GM12878 (cell line): ENCODE measurements around the gene GPR61. TPM values are rescaled to one million over a fixed set of nuclear protein-coding genes. Genes with fewer than 3 reads are reported as not detected.
A peak's percentile ranks its signal among the peaks of the same experiment; 100 is the strongest.

Experiments used
- ASH2L ChIP-seq: fragments of 300-600, 200-600 bp; sonication (generic); IDR thresholded peaks from 2 replicates; pipeline ENCODE4 v1.6.1; 2017; ENCODE audit warnings: low read depth, mild to moderate bottlenecking, borderline replicate concordance
- CEBPZ ChIP-seq: fragments of 150-350 bp; IDR thresholded peaks from 2 replicates; pipeline ENCODE4 v1.6.1; 2016; ENCODE audit warnings: low read depth, low read length
- CHD2 ChIP-seq: IDR thresholded peaks from 2 replicates; pipeline ENCODE4 v1.6.1; 2011; ENCODE audit warnings: low read depth, low read length, improper control_type of control experiment, borderline replicate concordance
- DPF2 ChIP-seq: fragments of 450-650 bp; IDR thresholded peaks from 2 replicates; pipeline ENCODE4 v1.6.1; 2017; ENCODE audit warnings: mild to moderate bottlenecking
- EP300 ChIP-seq, 2 experiments: fragments of 150-350 bp in 1 of 2; IDR thresholded peaks; 2 replicates each; pipeline ENCODE4 v1.6.1; 2011 to 2012; ENCODE audit warnings: low read depth in 2 of 2, low read length in 2 of 2, borderline replicate concordance in 1 of 2, improper control_type of control experiment in 1 of 2, inconsistent platforms in 1 of 2; ENCODE audit not compliant: control insufficient read depth in 1 of 2
- EZH2 ChIP-seq: IDR thresholded peaks from 2 replicates; pipeline ENCODE4 v1.6.1; 2012; ENCODE audit warnings: low read depth, mild to moderate bottlenecking, control low read depth, inconsistent platforms, low read length, borderline replicate concordance; ENCODE audit not compliant: control insufficient read depth
- FOXK2 ChIP-seq: fragments of 450-650 bp; IDR thresholded peaks from 2 replicates; pipeline ENCODE4 v1.6.1; 2017; ENCODE audit warnings: mild to moderate bottlenecking, moderate library complexity
- HCFC1 ChIP-seq: fragments of 150-350 bp; IDR thresholded peaks from 2 replicates; pipeline ENCODE4 v1.6.1; 2014; ENCODE audit warnings: low read length
- IKZF2 ChIP-seq, 2 experiments: fragments of 450-650 bp; IDR thresholded peaks; 2 replicates each; pipeline ENCODE4 v1.6.1; 2017; ENCODE audit warnings: mild to moderate bottlenecking in 2 of 2, moderate library complexity in 2 of 2
- IRF5 ChIP-seq: fragments of 450-650 bp; IDR thresholded peaks from 2 replicates; pipeline ENCODE4 v1.6.1; 2017; ENCODE audit warnings: borderline replicate concordance
- KAT2A ChIP-seq: conservative IDR thresholded peaks from 2 replicates; pipeline ENCODE4 v1.6.1; 2011; ENCODE audit warnings: low read depth, low read length; ENCODE audit not compliant: control insufficient read depth
- LARP7 ChIP-seq: fragments of 450-650 bp; IDR thresholded peaks from 2 replicates; pipeline ENCODE4 v1.6.1; 2017; ENCODE audit warnings: mild to moderate bottlenecking
- MEF2A ChIP-seq: IDR thresholded peaks from 2 replicates; pipeline ENCODE4 v1.6.1; 2011; ENCODE audit warnings: low read depth, mild to moderate bottlenecking, low read length, moderate library complexity; ENCODE audit not compliant: insufficient read depth
- MXI1 ChIP-seq: fragments of 150-350 bp; IDR thresholded peaks from 2 replicates; pipeline ENCODE4 v1.6.1; 2011; ENCODE audit warnings: low read depth, mild to moderate bottlenecking, inconsistent platforms, low read length, improper control_type of control experiment
- NFIC ChIP-seq: IDR thresholded peaks from 2 replicates; pipeline ENCODE4 v1.6.1; 2012; ENCODE audit warnings: low read depth, mild to moderate bottlenecking, inconsistent platforms, low read length, moderate library complexity
- NFYA ChIP-seq: IDR thresholded peaks from 2 replicates; pipeline ENCODE4 v1.6.1; 2011; ENCODE audit warnings: low read depth, mild to moderate bottlenecking, low read length, improper control_type of control experiment, borderline replicate concordance
- NKRF ChIP-seq: fragments of 450-650 bp; conservative IDR thresholded peaks from 2 replicates; pipeline ENCODE4 v1.6.1; 2017; ENCODE audit warnings: mild to moderate bottlenecking, moderate library complexity
- NR2C2 ChIP-seq: IDR thresholded peaks from 2 replicates; pipeline ENCODE4 v1.6.1; 2011; ENCODE audit warnings: borderline replicate concordance, low read depth; ENCODE audit not compliant: control insufficient read depth, insufficient read length
- SIX5 ChIP-seq: IDR thresholded peaks from 2 replicates; pipeline ENCODE4 v1.6.1; 2011; ENCODE audit warnings: mild to moderate bottlenecking, low read depth, low read length, moderate library complexity; ENCODE audit not compliant: severe bottlenecking
- SP1 ChIP-seq: IDR thresholded peaks from one replicate; pipeline ENCODE4 v1.6.1; 2011; ENCODE audit warnings: low read depth, low read length
- SPI1 ChIP-seq: IDR thresholded peaks from 2 replicates; pipeline ENCODE4 v1.6.1; 2011; ENCODE audit warnings: low read depth, mild to moderate bottlenecking, low read length, moderate library complexity, borderline replicate concordance; ENCODE audit not compliant: insufficient read depth
- SREBF1 ChIP-seq: IDR thresholded peaks from 2 replicates; pipeline ENCODE4 v1.6.1; 2012; ENCODE audit warnings: mild to moderate bottlenecking, low read length
- TARDBP ChIP-seq: IDR thresholded peaks from 2 replicates; pipeline ENCODE4 v1.6.1; 2016; ENCODE audit warnings: borderline replicate concordance
- WRNIP1 ChIP-seq: IDR thresholded peaks from 2 replicates; pipeline ENCODE4 v1.6.1; 2011; ENCODE audit warnings: low read depth, low read length, improper control_type of control experiment, borderline replicate concordance
- YBX1 ChIP-seq: fragments of 450-650 bp; IDR thresholded peaks from 2 replicates; pipeline ENCODE4 v1.6.1; 2016; ENCODE audit warnings: antibody characterized with exemption
- ZNF207 ChIP-seq: fragments of 450-650 bp; IDR thresholded peaks from 2 replicates; pipeline ENCODE4 v1.6.1; 2014; ENCODE audit warnings: antibody characterized with exemption, mild to moderate bottlenecking, borderline replicate concordance
- polyA plus RNA-seq, 11 experiments: library from polyadenylated mRNA; depleted of rRNA in 4 of 11; unstranded in 6 of 11; stranded (reverse) in 5 of 11; fragments of >200 nt; fragmentation: Nextera tagmentation in 4 of 11; fragmentation: Illumina TruSeq in 1 of 11; extraction: Ambion mirVana in 4 of 11; extraction: Trizol in 1 of 11; gene quantifications; 1 replicate in 1 of 11; 2 replicates in 10 of 11; pipeline versions ENCODE4 v1.2.1 to v1.2.3, GENCODE V29; 2011 to 2016; ENCODE audit warnings: inconsistent platforms in 2 of 11, missing spikeins in 2 of 11, low read depth in 1 of 11
- total RNA-seq, 4 experiments: library from RNA; depleted of rRNA in 3 of 4; stranded (reverse); fragments of >200 nt in 3 of 4; fragmentation: Illumina TruSeq in 1 of 4; extraction: Trizol in 1 of 4; gene quantifications; 2 replicates each; pipeline versions ENCODE4 v1.2.1 to v1.2.3, GENCODE V29; 2013 to 2021

Gene GPR61
- total and polyA plus RNA-seq, 10 of the 15 experiments (the other 5 are each of a cell fraction or from before 2014, with no cell fraction given): 0.19 to 1.1 (median 0.35) TPM; not detected in 2

- TF ChIP-seq IRF5: no peak
- no peak for TF ChIP-seq MEF2A
- TF ChIP-seq EP300 (IDR thresholded peaks at IDR 0.05; ENCODE audit: borderline replicate concordance in 1 of 2, control insufficient read depth in 1 of 2, low read depth in 2 of 2, low read length in 2 of 2): peak in 1 of 2 experiments; percentile 60; a peak in 1 of 4 replicates
- TF ChIP-seq LARP7: no peak
- TF ChIP-seq HCFC1: no peak
- no peak for TF ChIP-seq FOXK2
- TF ChIP-seq MXI1: no peak
- no peak for TF ChIP-seq TARDBP
- no peak for TF ChIP-seq SREBF1
- peak; percentile 30 to 41; a peak in 3 of 4 replicates for TF ChIP-seq IKZF2 (IDR thresholded peaks at IDR 0.05)
- no peak for TF ChIP-seq NR2C2
- TF ChIP-seq NFYA: no peak
- TF ChIP-seq EZH2: no peak
- no peak for TF ChIP-seq DPF2
- no peak for TF ChIP-seq SP1
- no peak for TF ChIP-seq WRNIP1
- TF ChIP-seq CHD2: no peak
- TF ChIP-seq CEBPZ: no peak
- TF ChIP-seq KAT2A: no peak
- no peak for TF ChIP-seq SIX5
- TF ChIP-seq NFIC: no peak
- no peak for TF ChIP-seq SPI1
- no peak for TF ChIP-seq ZNF207
- TF ChIP-seq YBX1: no peak
- no peak for TF ChIP-seq ASH2L
- no peak for TF ChIP-seq NKRF
Measured at GRCh38 chr1:109513110-109513710, 26.5 kb upstream of the GPR61 start (continued).
